ENCODE results near the gene A4GALT. TPM values are rescaled to one million over a fixed set of nuclear protein-coding genes. Genes with fewer than 3 reads are reported as not detected.

Gene A4GALT
- polyA plus RNA-seq, 3 donors = 22.8 to 25.9 (median 24.2) TPM

GRCh38 chr22:42654436-42655073, 66.1 kb downstream of the A4GALT start:
- no peak for DNase-seq

- no peak for DNase-seq
Measured at GRCh38 chr22:42653999-42654398, 66.7 kb downstream of the A4GALT start.

- no peak for DNase-seq
Measured at GRCh38 chr22:42651134-42651533, 69.5 kb downstream of the A4GALT start.

GRCh38 chr22:42649246-42650099, 71.2 kb downstream of the A4GALT start, which contains the start of gene CYB5R3:
CYB5R3 (minus strand) TSS chr22:42649392; CDS start chr22:42649315, 77 bp downstream.
- peak; percentile 74 for DNase-seq

GRCh38 chr22:42648368-42649245, 72.1 kb downstream of the A4GALT start:
- no peak for DNase-seq

GRCh38 chr22:42648017-42648367, 72.7 kb downstream of the A4GALT start:
- no peak for DNase-seq

GRCh38 chr22:42646569-42647525, 73.8 kb downstream of the A4GALT start:
- no peak for DNase-seq

GRCh38 chr22:42645938-42646568, 74.6 kb downstream of the A4GALT start:
- DNase-seq = no peak

- no peak for DNase-seq
Measured at GRCh38 chr22:42645341-42645937, 75.2 kb downstream of the A4GALT start.

- no peak for DNase-seq
Measured at GRCh38 chr22:42644422-42645340, 76.0 kb downstream of the A4GALT start.

- no peak for DNase-seq
Measured at GRCh38 chr22:42643634-42644421, 76.8 kb downstream of the A4GALT start.

GRCh38 chr22:42642806-42643633, 77.7 kb downstream of the A4GALT start:
- no peak for DNase-seq

Other genes starting within 250 kb of the A4GALT start
- gene RRP7A, start 201.1 kb downstream of the A4GALT start, polyA plus RNA-seq (ENCODE audit: insufficient read length in 3 of 3) = 10 to 100 TPM; 26.5 to 48.8 (median 34.5) TPM
- 10 to 100 TPM in 1 of 3 donors, 1 to 10 TPM in 2; 6.8 to 10.4 (median 8.9) TPM for gene SERHL2, start 166.9 kb downstream of the A4GALT start, polyA plus RNA-seq (ENCODE audit: insufficient read length in 3 of 3)
- gene POLDIP3, start 106.0 kb downstream of the A4GALT start, polyA plus RNA-seq (ENCODE audit: insufficient read length in 3 of 3) = 100 to 1,000 TPM; 110 to 117 (median 117) TPM
- gene ATP5MGL, start 80.3 kb downstream of the A4GALT start, polyA plus RNA-seq (ENCODE audit: insufficient read length in 3 of 3) = under 1 TPM in 1 of 3 donors, not detected in 2; 0.26 TPM
- 100 to 1,000 TPM; 147 to 188 (median 185) TPM for gene CYB5R3, start 71.5 kb downstream of the A4GALT start, polyA plus RNA-seq (ENCODE audit: insufficient read length in 3 of 3)
- gene ARFGAP3, start 136.4 kb upstream of the A4GALT start, polyA plus RNA-seq (ENCODE audit: insufficient read length in 3 of 3) = 10 to 100 TPM; 43.6 to 48.8 (median 48.4) TPM

All from renal pelvis (tissue), 4 donors.